ENCODE measurements around the gene CCSAP. TPM values are rescaled to one million over a fixed set of nuclear protein-coding genes. Genes with fewer than 3 reads are reported as not detected.
A peak's percentile ranks its signal among the peaks of the same experiment; 100 is the strongest.

The CCSAP gene
- total RNA-seq, 5 donors from 2014 or later (not counting 1 experiment from before 2014, with no cell fraction given): 7.9 to 11.4 (median 8.9) TPM

GRCh38 chr1:229368347-229368746 is 25.5 kb upstream of the CCSAP start:
- Mint-ChIP-seq H3K27ac (no peak overlapping the region), H3K4me1 (peaks cover 0 to 3% (median 0%) of the 10 kb centered on the region in 3 donors)
- ATAC-seq (replicated peaks in 1 of 4): no peak

GRCh38 chr1:229365569-229365968 is 22.7 kb upstream of the CCSAP start:
- Histone ChIP-seq H3K27ac (ENCODE audit: low read length) (no peak overlapping the region), H3K4me3 (ENCODE audit: control insufficient read depth in 1 of 2, extremely low read depth in 1 of 2, low read length in 1 of 2) (no peak overlapping the region), H3K9me3 (no peaks in the 10 kb centered on the region), H3K36me3 (ENCODE audit: control insufficient read depth in 2 of 2, extremely low read depth in 1 of 2, insufficient read depth in 1 of 2, low read length in 1 of 2) (no peaks in the 10 kb centered on the region), H3K27me3 (replicated peaks in 1 of 2; ENCODE audit: control insufficient read depth in 2 of 2, extremely low read depth in 1 of 2, insufficient read depth in 2 of 2, low read length in 1 of 2) (peaks cover 0 to 39% of the 10 kb centered on the region in 2 experiments), H3K4me1 (ENCODE audit: control insufficient read depth in 1 of 2, extremely low read depth in 1 of 2, insufficient read depth in 2 of 2, low read length in 2 of 2) (no peaks in the 10 kb centered on the region)
- Mint-ChIP-seq H3K27ac (no peak overlapping the region), H3K4me3 (no peak overlapping the region), H3K27me3 (peaks cover 28 to 31% of the 10 kb centered on the region in 2 donors), H3K36me3 (no peaks in the 10 kb centered on the region), H3K9me3 (peaks cover 2 to 4% (median 3%) of the 10 kb centered on the region in 3 donors), H3K4me1 (no peaks in the 10 kb centered on the region)
- CTCF ChIA-PET: no interaction called here
- DNase-seq (no peak), ATAC-seq (replicated peaks in 1 of 4) (no peak)
- no CpG with 5 or more reads among the region's 2 CpGs for WGBS (ENCODE audit: insufficient coverage)
- POLR2A ChIA-PET: no interaction called here

More at GRCh38 chr1:229368347-229368746, 25.5 kb upstream of the CCSAP start:
- Mint-ChIP-seq H3K36me3 (no peaks in the 10 kb centered on the region), H3K4me3 (no peak overlapping the region), H3K27me3 (peaks cover 29 to 31% of the 10 kb centered on the region in 2 donors), H3K9me3 (peaks cover 2 to 4% (median 3%) of the 10 kb centered on the region in 3 donors)
- no peak for DNase-seq
- ChIA-PET CTCF (no interaction called here), POLR2A (no interaction called here)
- WGBS (ENCODE audit: insufficient coverage): no CpG with 5 or more reads among the region's 2 CpGs
- Histone ChIP-seq H3K36me3 (ENCODE audit: control insufficient read depth in 2 of 2, extremely low read depth in 1 of 2, insufficient read depth in 1 of 2, low read length in 1 of 2) (no peaks in the 10 kb centered on the region), H3K27me3 (replicated peaks in 1 of 2; ENCODE audit: control insufficient read depth in 2 of 2, extremely low read depth in 1 of 2, insufficient read depth in 2 of 2, low read length in 1 of 2) (peaks cover 0 to 25% of the 10 kb centered on the region in 2 experiments), H3K9me3 (no peaks in the 10 kb centered on the region), H3K27ac (ENCODE audit: low read length) (no peak overlapping the region), H3K4me1 (ENCODE audit: control insufficient read depth in 1 of 2, extremely low read depth in 1 of 2, insufficient read depth in 2 of 2, low read length in 2 of 2) (no peaks in the 10 kb centered on the region), H3K4me3 (ENCODE audit: control insufficient read depth in 1 of 2, extremely low read depth in 1 of 2, low read length in 1 of 2) (no peak overlapping the region)

GRCh38 chr1:229364207-229365065 is 21.6 kb upstream of the CCSAP start:
- no peaks in the 10 kb centered on the region for H3K4me1 ChIP-seq (ENCODE audit: control insufficient read depth in 1 of 2, extremely low read depth in 1 of 2, insufficient read depth in 2 of 2, low read length in 2 of 2)
- H3K36me3 ChIP-seq (ENCODE audit: control insufficient read depth in 2 of 2, extremely low read depth in 1 of 2, insufficient read depth in 1 of 2, low read length in 1 of 2): no peaks in the 10 kb centered on the region
- no peaks in the 10 kb centered on the region for H3K9me3 ChIP-seq
- ATAC-seq (replicated peaks in 1 of 4): no peak
- Mint-ChIP-seq H3K4me3 (no peak overlapping the region), H3K27me3 (peaks cover 36 to 41% of the 10 kb centered on the region in 2 donors), H3K4me1 (no peaks in the 10 kb centered on the region), H3K27ac (no peak overlapping the region), H3K9me3 (peaks cover 2 to 4% (median 3%) of the 10 kb centered on the region in 3 donors), H3K36me3 (no peaks in the 10 kb centered on the region)
- POLR2A ChIA-PET: no interaction called here
- H3K27ac ChIP-seq (ENCODE audit: low read length): no peak overlapping the region
- peaks cover 0 to 38% of the 10 kb centered on the region in 2 experiments for H3K27me3 ChIP-seq (replicated peaks in 1 of 2; ENCODE audit: control insufficient read depth in 2 of 2, extremely low read depth in 1 of 2, insufficient read depth in 2 of 2, low read length in 1 of 2)
- CTCF ChIA-PET: no interaction called here
- WGBS (ENCODE audit: insufficient coverage): 81% methylated on average over 9 of the region's 12 CpGs
- no peak overlapping the region for H3K4me3 ChIP-seq (ENCODE audit: control insufficient read depth in 1 of 2, extremely low read depth in 1 of 2, low read length in 1 of 2)
- no peak for DNase-seq

GRCh38 chr1:229363723-229364122 is 20.9 kb upstream of the CCSAP start:
- DNase-seq: no peak
- no peaks in the 10 kb centered on the region for H3K9me3 ChIP-seq
- H3K27me3 ChIP-seq (replicated peaks in 1 of 2; ENCODE audit: control insufficient read depth in 2 of 2, extremely low read depth in 1 of 2, insufficient read depth in 2 of 2, low read length in 1 of 2): peaks cover 0 to 38% of the 10 kb centered on the region in 2 experiments
- H3K27me3 Mint-ChIP-seq: peaks cover 41 to 45% of the 10 kb centered on the region in 2 donors
- no peaks in the 10 kb centered on the region for H3K4me1 ChIP-seq (ENCODE audit: control insufficient read depth in 1 of 2, extremely low read depth in 1 of 2, insufficient read depth in 2 of 2, low read length in 2 of 2)
- no peak overlapping the region for H3K27ac ChIP-seq (ENCODE audit: low read length)
- no peaks in the 10 kb centered on the region for H3K36me3 Mint-ChIP-seq
- POLR2A ChIA-PET: no interaction called here
- no peaks in the 10 kb centered on the region for H3K36me3 ChIP-seq (ENCODE audit: control insufficient read depth in 2 of 2, extremely low read depth in 1 of 2, insufficient read depth in 1 of 2, low read length in 1 of 2)
- no peak for ATAC-seq (replicated peaks in 1 of 4)
- H3K27ac Mint-ChIP-seq: peak overlapping the region in 1 of 2 donors; percentile 58
- H3K4me3 ChIP-seq (ENCODE audit: control insufficient read depth in 1 of 2, extremely low read depth in 1 of 2, low read length in 1 of 2): no peak overlapping the region
- H3K4me1 Mint-ChIP-seq: no peaks in the 10 kb centered on the region
- H3K4me3 Mint-ChIP-seq: no peak overlapping the region
- WGBS (ENCODE audit: insufficient coverage): 95% methylated on average over 2 of the region's 6 CpGs
- peaks cover 2 to 4% (median 3%) of the 10 kb centered on the region in 3 donors for H3K9me3 Mint-ChIP-seq
- CTCF ChIA-PET: no interaction called here

- no peaks in the 10 kb centered on the region for H3K9me3 ChIP-seq
- Mint-ChIP-seq H3K4me3 (no peak overlapping the region), H3K4me1 (no peaks in the 10 kb centered on the region), H3K36me3 (peaks cover 3% of the 10 kb centered on the region), H3K27me3 (peaks cover 45 to 59% of the 10 kb centered on the region in 2 donors), H3K9me3 (peaks cover 0 to 10% (median 8%) of the 10 kb centered on the region in 3 donors), H3K27ac (no peak overlapping the region)
- ChIA-PET POLR2A (no interaction called here), CTCF (no interaction called here)
- no peak overlapping the region for H3K4me3 ChIP-seq (ENCODE audit: control insufficient read depth in 1 of 2, extremely low read depth in 1 of 2, low read length in 1 of 2)
- DNase-seq (no peak), ATAC-seq (replicated peaks in 1 of 4) (no peak)
- H3K27me3 ChIP-seq (replicated peaks in 1 of 2; ENCODE audit: control insufficient read depth in 2 of 2, extremely low read depth in 1 of 2, insufficient read depth in 2 of 2, low read length in 1 of 2): peaks cover 0 to 29% of the 10 kb centered on the region in 2 experiments
- H3K4me1 ChIP-seq (ENCODE audit: control insufficient read depth in 1 of 2, extremely low read depth in 1 of 2, insufficient read depth in 2 of 2, low read length in 2 of 2): no peaks in the 10 kb centered on the region
- 62% methylated on average over 3 of the region's 4 CpGs for WGBS (ENCODE audit: insufficient coverage)
- no peak overlapping the region for H3K27ac ChIP-seq (ENCODE audit: low read length)
- no peaks in the 10 kb centered on the region for H3K36me3 ChIP-seq (ENCODE audit: control insufficient read depth in 2 of 2, extremely low read depth in 1 of 2, insufficient read depth in 1 of 2, low read length in 1 of 2)
Observed at GRCh38 chr1:229360420-229360819, 17.6 kb upstream of the CCSAP start.

- Histone ChIP-seq H3K27ac (ENCODE audit: low read length) (no peak overlapping the region), H3K4me1 (ENCODE audit: control insufficient read depth in 1 of 2, extremely low read depth in 1 of 2, insufficient read depth in 2 of 2, low read length in 2 of 2) (no peaks in the 10 kb centered on the region), H3K9me3 (no peaks in the 10 kb centered on the region), H3K27me3 (replicated peaks in 1 of 2; ENCODE audit: control insufficient read depth in 2 of 2, extremely low read depth in 1 of 2, insufficient read depth in 2 of 2, low read length in 1 of 2) (peaks cover 0 to 5% of the 10 kb centered on the region in 2 experiments), H3K36me3 (ENCODE audit: control insufficient read depth in 2 of 2, extremely low read depth in 1 of 2, insufficient read depth in 1 of 2, low read length in 1 of 2) (no peaks in the 10 kb centered on the region), H3K4me3 (ENCODE audit: control insufficient read depth in 1 of 2, extremely low read depth in 1 of 2, low read length in 1 of 2) (no peak overlapping the region)
- Mint-ChIP-seq H3K9me3 (peaks cover 0 to 14% (median 8%) of the 10 kb centered on the region in 3 donors), H3K27me3 (peaks cover 38 to 51% of the 10 kb centered on the region in 2 donors), H3K4me3 (no peak overlapping the region), H3K36me3 (peaks cover 3% of the 10 kb centered on the region), H3K4me1 (no peaks in the 10 kb centered on the region), H3K27ac (no peak overlapping the region)
- POLR2A ChIA-PET: no interaction called here
- DNase-seq (no peak), ATAC-seq (replicated peaks in 1 of 4) (no peak)
- CTCF ChIA-PET: no interaction called here
Observed at GRCh38 chr1:229355661-229356060, 12.8 kb upstream of the CCSAP start.

Measured in T-cell (primary cell).